Ishikawa (cell line): ENCODE measurements around the gene HELQ.

Experiments
- CEBPB ChIP-seq: IDR thresholded peaks from 2 replicates; pipeline ENCODE4 v1.6.1; 2012
- CREB1 ChIP-seq: IDR thresholded peaks from 2 replicates; pipeline ENCODE4 v1.6.1; 2012; ENCODE audit warnings: low read depth
- EGR1 ChIP-seq: IDR thresholded peaks from 2 replicates; pipeline ENCODE4 v1.6.1; 2012
- EP300 ChIP-seq: IDR thresholded peaks from 2 replicates; pipeline ENCODE4 v1.6.1; 2012; ENCODE audit warnings: borderline replicate concordance
- FOXM1 ChIP-seq: IDR thresholded peaks from 2 replicates; pipeline ENCODE4 v1.6.1; 2012; ENCODE audit warnings: low read depth, borderline replicate concordance
- MAX ChIP-seq: IDR thresholded peaks from 2 replicates; pipeline ENCODE4 v1.6.1; 2012
- NFIC ChIP-seq: IDR thresholded peaks from 2 replicates; pipeline ENCODE4 v1.6.1; 2012
- RAD21 ChIP-seq: IDR thresholded peaks from 2 replicates; pipeline ENCODE4 v1.6.1; 2012; ENCODE audit warnings: low read depth
- REST ChIP-seq: IDR thresholded peaks from 2 replicates; pipeline ENCODE4 v1.6.1; 2012; ENCODE audit warnings: low read depth, mild to moderate bottlenecking
- TAF1 ChIP-seq: IDR thresholded peaks from 2 replicates; pipeline ENCODE4 v1.6.1; 2012; ENCODE audit warnings: low read depth, mild to moderate bottlenecking
- TCF12 ChIP-seq: IDR thresholded peaks from 2 replicates; pipeline ENCODE4 v1.6.1; 2012; ENCODE audit warnings: low read depth
- TEAD4 ChIP-seq: IDR thresholded peaks from 2 replicates; pipeline ENCODE4 v1.6.1; 2012
- USF1 ChIP-seq: IDR thresholded peaks from 2 replicates; pipeline ENCODE4 v1.6.1; 2012
- YY1 ChIP-seq: IDR thresholded peaks from 2 replicates; pipeline ENCODE4 v1.6.1; 2012; ENCODE audit warnings: low read depth
- ZBTB7A ChIP-seq: IDR thresholded peaks from 2 replicates; pipeline ENCODE4 v1.6.1; 2012; ENCODE audit warnings: low read depth

Gene HELQ

GRCh38 chr4:83369831-83370639 lies 85.6 kb downstream of the HELQ start:
- no peak for TF ChIP-seq USF1
- TF ChIP-seq EP300: no peak
- TF ChIP-seq TAF1: no peak
- TF ChIP-seq RAD21: peak; percentile 36; the same call in 1 of the 2 replicates

- TF ChIP-seq FOXM1 (no peak), CREB1 (no peak), USF1 (no peak)
These were observed 91.3 kb downstream of the HELQ start for GRCh38 chr4:83364312-83364711.

GRCh38 chr4:83362492-83363329 lies 92.9 kb downstream of the HELQ start:
- TF ChIP-seq REST (no peak), ZBTB7A (no peak), CREB1 (no peak), TEAD4 (no peak), RAD21 (peak; percentile 72)

GRCh38 chr4:83361416-83362103 lies 94.1 kb downstream of the HELQ start:
- TF ChIP-seq USF1 (no peak), CREB1 (no peak), FOXM1 (no peak), TEAD4 (no peak), TAF1 (no peak), CEBPB (no peak), NFIC (no peak)

GRCh38 chr4:83360018-83360417 lies 95.6 kb downstream of the HELQ start:
- TF ChIP-seq RAD21: no peak

- TF ChIP-seq YY1 (no peak), NFIC (no peak), RAD21 (no peak), REST (no peak), TEAD4 (peak; percentile 85), CEBPB (no peak), TCF12 (no peak), MAX (no peak), USF1 (no peak), EGR1 (no peak), FOXM1 (no peak; the same call in 1 of the 2 replicates), TAF1 (no peak), EP300 (peak; percentile 39; the same call in 1 of the 2 replicates), CREB1 (no peak)
These were observed 97.2 kb downstream of the HELQ start for GRCh38 chr4:83358410-83358809.
